ENCODE data around the gene XPR1.

Gene XPR1

DNA sequence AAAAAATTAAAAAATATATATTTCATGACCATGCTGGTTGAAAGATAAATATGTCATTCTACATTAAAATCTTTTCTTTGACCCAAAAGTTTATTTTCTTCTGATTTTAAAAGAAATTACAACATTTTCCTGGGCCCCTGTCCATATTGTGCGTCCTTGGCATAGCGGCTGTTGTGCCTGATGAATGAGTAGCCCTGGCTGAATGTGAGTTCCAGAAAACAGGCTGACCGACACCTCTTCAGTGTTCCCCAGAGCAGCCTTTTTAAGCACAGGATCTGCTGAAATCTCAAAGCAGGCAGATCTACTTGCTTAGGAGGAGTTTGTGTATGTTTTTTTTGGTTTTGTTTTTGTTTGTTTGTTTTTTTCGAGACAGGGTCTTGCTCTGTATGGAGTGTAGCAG lies 300.6 kb downstream of the XPR1 start:
- no peak for DNase-seq (ENCODE audit: low spot score)

DNA sequence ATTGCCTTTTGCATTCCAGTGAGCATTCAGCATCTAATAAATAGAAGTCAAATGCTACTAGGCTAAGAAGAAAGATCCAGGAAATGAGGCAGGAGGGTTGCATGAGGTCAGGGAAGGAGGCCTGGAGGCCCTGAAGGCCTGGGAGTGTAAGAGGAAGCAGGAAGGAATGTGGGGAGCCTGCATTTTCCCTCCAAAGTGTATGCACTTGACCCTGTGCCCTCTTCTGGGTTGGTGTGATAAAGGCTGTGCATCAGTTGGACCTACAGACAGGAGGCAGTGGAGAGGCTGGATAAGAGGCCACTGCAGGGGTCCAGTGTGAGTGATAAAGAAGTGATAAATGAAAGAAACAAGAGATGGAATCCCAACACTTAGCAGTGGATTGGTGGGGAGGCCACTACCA lies 301.3 kb downstream of the XPR1 start:
- DNase-seq (ENCODE audit: low spot score) = no peak

DNA sequence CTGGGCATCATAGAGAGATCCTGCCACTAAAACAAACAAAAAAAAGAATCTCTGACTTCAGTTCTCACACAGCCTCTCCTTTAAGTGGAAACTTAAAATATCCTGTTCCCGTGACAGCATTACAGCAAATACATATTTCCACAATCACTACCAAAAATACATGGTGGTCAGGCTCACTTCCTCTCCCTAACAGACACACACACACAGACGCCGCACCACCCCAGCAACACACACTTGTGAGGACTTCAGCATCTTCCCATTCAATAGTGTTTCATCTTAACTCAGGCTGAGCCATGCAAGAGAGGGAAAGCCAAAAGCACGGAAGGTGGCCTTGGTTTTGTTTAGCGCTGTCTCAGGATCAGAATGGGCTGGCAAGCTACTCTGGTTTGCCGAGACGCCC lies 302.7 kb downstream of the XPR1 start:
- DNase-seq (ENCODE audit: low spot score) = no peak

DNA sequence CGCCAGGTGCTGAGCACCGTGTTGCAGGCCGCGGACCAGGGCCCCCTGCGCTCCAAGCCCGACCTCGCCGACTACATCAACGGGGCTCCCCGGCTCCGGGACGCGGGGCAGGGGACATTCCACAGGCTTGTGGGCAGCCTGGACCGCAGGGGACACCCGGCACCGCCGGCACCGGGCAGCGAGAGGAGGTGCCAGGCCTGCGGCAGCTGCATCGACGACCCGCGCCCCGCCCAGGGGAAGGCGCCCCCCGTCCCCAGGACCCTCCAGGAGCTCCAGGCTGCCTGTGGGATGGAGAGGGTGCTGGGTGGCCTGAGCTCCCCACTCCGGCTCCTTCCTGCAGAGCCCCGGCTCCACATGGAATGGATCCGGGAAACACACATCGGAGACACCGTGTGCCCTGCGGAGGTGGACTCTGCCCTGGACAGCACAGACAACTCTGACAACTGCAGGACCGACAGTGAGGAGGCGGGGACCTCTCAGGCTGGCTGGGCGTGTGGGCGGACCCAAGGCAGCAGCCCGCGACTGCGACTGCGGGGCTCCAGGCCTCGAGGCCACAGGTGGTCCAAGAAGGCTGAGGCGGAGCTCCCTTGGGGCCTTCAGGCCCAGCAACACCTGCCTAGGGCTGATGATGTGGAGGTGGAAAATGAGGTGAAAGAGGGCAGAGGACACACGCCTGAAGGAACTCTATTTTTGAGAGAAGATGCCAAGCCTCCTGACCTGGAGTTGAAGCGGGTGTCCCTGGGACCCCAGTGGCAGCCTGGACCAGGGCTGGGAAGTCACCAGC lies 303.7 kb downstream of the XPR1 start:
- no peak for DNase-seq (ENCODE audit: low spot score)

DNA sequence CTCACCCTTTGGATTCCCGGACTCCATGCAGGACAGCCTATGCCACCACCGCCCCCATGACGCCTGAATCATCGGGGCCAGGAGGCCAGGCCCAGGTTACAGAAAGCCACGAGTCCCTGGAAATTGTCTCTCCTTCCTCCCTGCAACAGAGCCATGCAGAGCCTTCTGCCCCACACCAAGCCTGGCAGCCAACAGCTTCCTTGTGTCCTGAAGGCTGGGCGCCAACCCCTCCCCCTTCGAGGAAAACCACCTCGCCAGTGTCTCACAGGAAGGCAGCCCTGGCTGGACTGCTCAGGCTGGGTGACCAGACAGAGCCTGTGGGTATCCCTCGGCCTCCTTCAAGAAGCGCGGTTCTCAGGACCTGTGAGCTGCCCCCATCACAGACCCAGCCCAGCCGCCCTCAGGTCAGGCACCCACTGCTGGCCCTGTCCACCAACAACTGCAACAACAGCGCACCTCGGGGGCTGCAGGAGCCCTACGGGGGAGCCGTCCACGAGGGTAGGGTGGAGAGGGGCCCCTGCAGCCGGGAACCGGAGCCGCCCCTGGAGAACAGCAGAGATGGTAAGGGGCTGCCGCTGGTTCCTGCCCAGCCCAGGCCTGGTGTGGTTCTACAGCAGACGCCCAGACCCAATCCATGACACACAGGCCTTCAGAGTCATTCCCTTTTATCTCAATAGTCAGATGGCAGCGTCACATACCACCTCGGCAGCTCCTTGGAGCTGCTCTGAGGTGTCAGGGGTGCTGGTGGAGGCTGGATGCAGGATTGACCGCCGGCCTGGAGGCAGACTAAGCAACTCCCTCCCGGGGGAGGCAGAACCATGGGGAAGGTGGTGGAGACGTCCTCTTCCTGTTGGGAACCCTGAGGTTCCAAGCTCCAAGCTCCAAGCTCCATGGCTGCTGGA lies 304.5 kb downstream of the XPR1 start:
- no peak for DNase-seq (ENCODE audit: low spot score)

DNA sequence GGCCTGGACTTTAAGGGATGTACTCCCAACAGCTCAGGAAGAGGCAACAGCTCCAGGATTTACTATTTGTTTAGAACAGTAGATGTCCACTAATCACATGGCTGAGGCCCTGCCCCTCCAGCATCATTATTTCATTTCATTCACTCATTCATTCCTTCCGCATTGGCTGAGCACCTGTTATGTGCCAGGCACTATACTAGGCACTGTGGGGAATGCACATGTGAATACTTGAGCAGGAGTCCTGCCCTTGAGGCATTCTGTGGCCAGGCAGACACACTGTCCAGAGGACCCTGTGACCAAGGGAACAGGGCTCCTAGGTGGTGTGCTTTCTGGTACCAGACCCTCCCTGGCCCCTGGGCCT lies 305.2 kb downstream of the XPR1 start:
- DNase-seq (ENCODE audit: low spot score) = no peak

DNA sequence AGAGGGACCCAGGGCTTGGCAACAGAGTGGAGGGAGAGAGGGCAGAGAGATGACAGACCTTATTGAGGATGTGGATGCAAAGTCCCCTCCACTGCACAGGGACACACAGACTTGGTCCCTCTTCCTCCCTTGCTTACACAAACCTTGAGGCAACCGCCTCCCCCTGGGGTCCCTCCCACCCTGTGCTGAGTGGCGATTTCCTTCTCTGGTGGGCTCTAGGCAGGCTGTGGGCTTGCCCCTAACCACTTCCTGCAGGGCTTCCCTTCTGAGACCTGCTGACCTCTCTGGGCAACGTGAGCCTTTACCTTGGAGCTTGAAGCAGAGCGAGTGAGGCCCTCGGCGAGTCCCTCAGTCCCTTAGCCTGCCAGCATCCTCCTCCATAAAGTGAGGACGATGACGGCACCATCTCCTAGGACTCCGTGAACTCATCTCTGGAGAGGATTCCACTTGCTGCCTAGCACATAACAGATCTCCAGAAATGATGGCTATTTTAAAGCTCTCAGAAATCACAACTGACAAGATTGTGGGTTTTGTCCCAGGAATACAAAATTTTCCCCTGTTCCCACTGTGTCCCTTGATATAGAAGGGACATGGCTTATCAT lies 305.9 kb downstream of the XPR1 start:
- no peak for DNase-seq (ENCODE audit: low spot score)

DNA sequence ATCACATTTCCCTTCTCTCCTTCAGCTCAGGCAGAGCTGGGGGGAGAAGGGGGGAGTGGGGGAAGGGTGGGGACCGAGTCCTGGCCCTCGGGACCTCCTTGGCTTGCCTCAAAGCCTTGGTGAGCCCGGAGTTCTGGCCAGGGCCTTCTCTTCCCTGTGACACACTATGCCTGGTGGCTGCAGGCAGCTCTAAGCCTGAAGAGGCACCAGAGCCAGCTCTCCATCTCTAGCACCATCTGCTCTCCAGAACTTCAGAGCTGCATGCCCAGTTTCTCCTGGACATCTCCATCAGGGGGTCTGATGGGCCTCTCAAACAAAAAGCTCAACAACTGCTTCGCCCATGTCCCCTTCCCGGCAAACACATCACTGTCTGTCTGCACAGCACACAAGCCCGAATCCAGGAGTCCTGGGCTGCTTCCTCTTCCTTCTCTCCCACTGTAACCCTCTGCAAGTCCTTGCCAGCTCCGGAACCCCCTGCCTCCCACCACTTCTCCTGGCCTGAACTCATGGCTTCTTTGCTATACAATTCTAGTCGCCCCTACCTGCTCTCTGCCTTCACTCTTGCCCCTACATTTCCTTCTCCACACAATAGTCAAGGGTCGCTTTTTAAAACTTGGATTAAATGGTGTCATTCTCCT lies 307.4 kb downstream of the XPR1 start:
- DNase-seq (ENCODE audit: low spot score) = no peak

DNA sequence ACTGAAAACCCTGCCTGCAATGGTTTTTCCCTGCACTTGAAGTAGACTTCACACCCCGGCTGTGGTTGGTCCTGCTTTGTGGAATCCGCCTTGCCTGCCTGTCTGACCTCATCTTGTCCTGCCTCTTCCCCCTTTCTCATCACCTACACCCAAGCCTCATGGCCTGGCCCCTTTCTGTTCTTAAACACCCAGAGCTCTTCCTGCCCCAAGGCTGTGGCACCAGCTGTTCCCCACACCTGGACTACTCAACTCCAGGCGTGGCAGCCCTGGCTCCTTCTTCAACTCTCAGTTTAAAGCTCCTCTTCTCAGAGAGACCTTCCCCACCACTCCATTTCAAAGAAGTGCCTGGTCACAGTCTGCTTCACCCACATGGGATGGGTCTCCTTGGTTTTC lies 307.9 kb downstream of the XPR1 start:
- DNase-seq (ENCODE audit: low spot score) = no peak

Measured in CD4-positive, alpha-beta T cell treated with Interleukin-6 at 100 ng/mL for 8 hours (primary cell).